Mesodermal cell (in vitro differentiated cells): ENCODE results near the gene PPP1R9B.

Experiments used
- H3K27ac ChIP-seq: 2 replicates; pipeline ENCODE4 v1.7.0; 2013; ENCODE audit warnings: mild to moderate bottlenecking, low read depth, low read length, moderate library complexity; ENCODE audit not compliant: severe bottlenecking
- H3K36me3 ChIP-seq: 2 replicates; pipeline ENCODE4 v1.7.1; 2013; ENCODE audit warnings: mild to moderate bottlenecking, low read length, moderate library complexity; ENCODE audit not compliant: control insufficient read depth, insufficient read depth
- H3K4me1 ChIP-seq: one replicate; pipeline ENCODE4 v1.7.1; 2013; ENCODE audit warnings: mild to moderate bottlenecking, low read length; ENCODE audit not compliant: insufficient read depth, control insufficient read depth, poor library complexity, severe bottlenecking
- H3K4me3 ChIP-seq: 2 replicates; pipeline ENCODE4 v1.7.0; 2013; ENCODE audit warnings: low read length, control low read depth, mild to moderate bottlenecking; ENCODE audit not compliant: insufficient read depth, poor library complexity, severe bottlenecking; ENCODE audit errors: extremely low read depth
- H3K9me3 ChIP-seq: 2 replicates; pipeline ENCODE4 v1.7.1; 2013; ENCODE audit warnings: mild to moderate bottlenecking, low read length, moderate library complexity; ENCODE audit not compliant: control insufficient read depth
- WGBS, 2 experiments: methylation state at CpG; one replicate each; pipeline ENCODE4 v1.1.5; 2013; ENCODE audit warnings: missing lambda C conversion rate in 2 of 2; ENCODE audit not compliant: insufficient coverage in 2 of 2; 5-methylcytosine and 5-hydroxymethylcytosine counted together

The PPP1R9B gene

DNA sequence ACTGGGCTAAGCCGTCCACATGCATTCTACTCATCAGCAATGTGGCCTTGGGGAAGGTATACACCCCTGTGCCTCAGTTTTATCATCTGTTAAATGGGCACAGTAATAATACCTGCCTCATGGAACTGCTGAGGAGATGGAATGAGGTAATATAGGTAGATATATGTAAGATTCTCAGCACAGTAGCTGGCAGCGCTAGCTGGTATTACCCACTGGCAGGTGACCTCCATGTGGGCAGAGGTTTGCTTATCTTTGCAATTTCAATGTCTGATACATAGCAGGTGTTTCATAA, 14.2 kb upstream of the PPP1R9B start:
- Histone ChIP-seq H3K4me1 (peaks cover 9% of the 10 kb centered on the region), H3K36me3 (no peaks in the 10 kb centered on the region), H3K27ac (no peak overlapping the region), H3K4me3 (no peak overlapping the region), H3K9me3 (no peaks in the 10 kb centered on the region)
- 91 to 100% methylated on average over 1 to 2 of the region's 2 CpGs for WGBS, 2 experiments

DNA sequence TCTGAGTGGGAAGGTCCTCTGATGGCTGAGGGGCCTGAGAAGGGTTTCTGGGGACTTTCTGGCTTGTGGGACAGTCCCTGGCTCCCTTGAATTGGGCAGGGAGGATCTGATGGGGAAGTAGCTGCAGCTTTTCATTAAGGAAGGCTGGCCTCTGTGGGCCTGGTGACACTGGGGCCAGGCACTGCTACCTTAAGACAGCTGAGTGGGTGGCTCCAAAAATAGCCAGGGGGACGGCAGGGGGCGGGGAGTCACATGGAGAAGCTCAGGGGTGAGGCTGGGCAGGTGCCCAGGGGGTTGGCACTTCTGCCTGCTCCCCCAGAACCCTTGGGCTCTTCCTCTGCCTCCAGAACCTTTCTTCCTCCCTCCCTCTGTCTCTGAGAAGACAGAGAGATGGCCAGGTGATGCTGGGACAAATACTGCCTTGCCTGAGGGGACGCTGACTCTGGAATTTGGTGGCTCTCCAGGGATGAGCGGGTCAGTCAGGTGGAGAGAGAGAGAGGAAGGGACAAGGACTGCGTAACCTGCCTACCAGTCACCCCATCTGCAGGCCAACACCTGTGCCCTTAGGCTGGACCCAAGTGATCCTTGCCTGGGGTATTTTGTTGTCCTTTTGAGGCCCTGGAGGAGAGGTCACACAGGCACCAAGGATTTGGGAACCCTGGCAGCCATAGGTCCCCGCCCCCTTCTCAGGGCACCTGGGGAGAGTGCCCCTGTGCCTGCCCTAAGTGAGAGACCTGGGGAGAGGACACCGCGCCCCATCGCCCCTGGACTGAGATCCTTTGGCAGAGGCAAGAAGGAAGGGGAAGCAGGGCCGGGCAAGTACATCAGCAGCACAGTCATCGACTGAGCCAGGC, 13.6 kb upstream of the PPP1R9B start:
- H3K4me3 ChIP-seq: no peak overlapping the region

DNA sequence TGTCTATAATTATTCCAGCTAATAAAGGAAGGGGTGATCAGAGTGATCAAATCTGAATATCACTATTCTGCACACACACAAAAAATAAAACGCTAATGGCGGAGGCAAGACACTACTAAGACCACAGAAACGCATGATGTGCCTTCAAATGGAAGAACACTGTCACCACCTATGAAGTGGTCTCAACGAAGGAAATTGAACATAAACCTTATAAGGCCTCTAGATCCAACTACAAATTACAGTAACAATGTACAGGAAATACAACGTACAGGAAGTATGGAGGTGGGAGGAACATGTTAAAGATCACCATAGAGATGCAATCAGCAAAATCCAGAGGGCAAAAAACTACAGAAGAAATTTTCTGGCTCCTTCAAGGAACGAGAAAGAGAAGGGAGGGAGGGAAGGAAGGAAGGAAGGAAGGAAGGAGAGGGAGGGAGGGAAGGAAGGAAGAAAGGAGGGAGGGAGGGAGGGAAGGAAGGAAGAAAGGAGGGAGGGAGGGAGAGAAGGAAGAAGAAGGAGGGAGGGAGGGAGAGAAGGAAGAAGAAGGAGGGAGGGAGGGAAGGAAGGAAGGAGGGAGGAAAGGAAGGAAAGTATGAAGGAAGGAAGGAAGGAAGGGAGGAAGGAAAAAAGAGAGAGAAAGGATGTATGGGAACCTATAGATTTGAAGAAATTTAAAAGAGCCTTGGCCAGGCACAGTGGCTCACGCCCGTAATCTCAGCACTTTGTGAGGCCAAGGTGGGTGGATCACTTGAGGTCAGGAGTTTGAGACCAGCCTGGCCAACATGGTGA, 12.2 kb upstream of the PPP1R9B start:
- no peaks in the 10 kb centered on the region for H3K9me3 ChIP-seq
- H3K4me3 ChIP-seq: no peak overlapping the region
- 91 to 100% methylated on average over 5 of the region's 8 CpGs for WGBS, 2 experiments
- H3K4me1 ChIP-seq: peaks cover 9% of the 10 kb centered on the region
- no peaks in the 10 kb centered on the region for H3K36me3 ChIP-seq
- H3K27ac ChIP-seq: no peak overlapping the region

More for the DNA sequence above, 13.6 kb upstream of the PPP1R9B start:
- Histone ChIP-seq H3K36me3 (no peaks in the 10 kb centered on the region), H3K27ac (no peak overlapping the region), H3K9me3 (no peaks in the 10 kb centered on the region), H3K4me1 (peaks cover 9% of the 10 kb centered on the region)
- WGBS, 2 experiments: 89 to 93% methylated on average over 6 to 7 of the region's 11 CpGs

DNA sequence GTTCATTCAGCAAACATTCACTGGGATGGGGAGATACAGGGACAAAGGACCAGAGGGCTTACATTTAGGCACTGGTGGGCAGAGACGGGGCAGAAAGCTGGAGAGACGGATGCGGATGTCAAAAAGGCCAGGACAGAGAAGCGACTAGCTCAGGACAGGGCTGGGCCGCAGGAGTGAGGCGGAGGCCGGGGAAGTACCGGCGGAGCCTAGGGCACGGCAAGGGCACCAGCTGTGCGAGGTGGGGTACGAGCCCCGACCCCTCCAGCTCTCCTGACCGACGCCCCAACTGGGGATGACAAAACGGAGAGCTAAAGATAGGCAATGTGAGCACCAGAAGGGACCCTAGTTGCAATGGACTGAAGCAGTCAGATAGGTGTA, 11.4 kb upstream of the PPP1R9B start:
- 80 to 82% methylated on average over 13 to 16 of the region's 16 CpGs for WGBS, 2 experiments

DNA sequence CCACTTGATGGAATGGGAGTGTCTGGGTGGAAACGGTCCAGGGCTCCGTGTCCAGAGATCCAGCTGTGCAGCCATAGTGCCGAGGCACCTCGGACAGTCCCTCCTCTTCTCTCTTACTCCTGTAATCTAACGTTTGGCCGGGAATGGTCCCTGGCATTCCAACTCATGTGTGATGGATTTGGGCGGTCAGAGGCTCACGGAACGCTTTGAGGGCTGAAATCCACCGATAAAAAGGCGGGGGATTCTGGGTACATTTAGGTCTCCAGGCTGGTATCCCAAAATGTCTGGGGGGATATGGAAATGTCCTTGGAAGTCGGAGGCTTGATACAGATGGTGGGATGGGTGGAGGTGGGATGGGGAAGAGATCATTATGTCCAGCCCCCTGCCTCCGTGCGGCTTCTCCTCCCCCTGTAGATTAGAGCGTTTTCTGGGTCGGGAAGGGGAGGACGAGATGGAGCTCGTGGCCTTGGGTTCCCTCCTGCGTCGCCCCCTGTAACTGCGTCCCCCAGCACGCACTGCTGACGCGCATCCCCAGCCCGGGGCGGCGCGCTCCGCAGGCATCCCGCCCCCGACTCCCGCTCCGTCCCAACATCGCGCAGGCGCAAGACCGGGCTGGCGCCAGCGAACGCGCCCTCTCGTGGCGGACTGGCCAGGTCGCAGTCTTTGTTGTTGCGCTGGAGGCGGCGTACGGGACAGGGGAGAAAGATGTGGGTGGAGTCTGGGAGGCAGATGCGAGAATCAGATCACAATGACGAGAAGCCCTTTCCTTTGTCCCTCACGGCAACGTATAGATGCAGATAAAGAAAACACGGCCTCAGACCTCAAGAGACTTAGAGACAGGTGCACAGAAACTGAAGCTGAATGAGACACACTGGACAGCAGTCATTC, 10.8 kb upstream of the PPP1R9B start:
- H3K4me1 ChIP-seq: peaks cover 7% of the 10 kb centered on the region
- peak overlapping the region; percentile 35 for H3K4me3 ChIP-seq
- no peaks in the 10 kb centered on the region for H3K9me3 ChIP-seq
- no peaks in the 10 kb centered on the region for H3K36me3 ChIP-seq
- 3% methylated on average over 27 to 34 of the region's 53 CpGs for WGBS, 2 experiments
- peak overlapping the region; percentile 66 for H3K27ac ChIP-seq

More for the DNA sequence above, 11.4 kb upstream of the PPP1R9B start:
- no peaks in the 10 kb centered on the region for H3K36me3 ChIP-seq
- no peaks in the 10 kb centered on the region for H3K9me3 ChIP-seq
- no peak overlapping the region for H3K4me3 ChIP-seq
- peak overlapping the region; percentile 47 for H3K27ac ChIP-seq
- peaks cover 9% of the 10 kb centered on the region for H3K4me1 ChIP-seq

DNA sequence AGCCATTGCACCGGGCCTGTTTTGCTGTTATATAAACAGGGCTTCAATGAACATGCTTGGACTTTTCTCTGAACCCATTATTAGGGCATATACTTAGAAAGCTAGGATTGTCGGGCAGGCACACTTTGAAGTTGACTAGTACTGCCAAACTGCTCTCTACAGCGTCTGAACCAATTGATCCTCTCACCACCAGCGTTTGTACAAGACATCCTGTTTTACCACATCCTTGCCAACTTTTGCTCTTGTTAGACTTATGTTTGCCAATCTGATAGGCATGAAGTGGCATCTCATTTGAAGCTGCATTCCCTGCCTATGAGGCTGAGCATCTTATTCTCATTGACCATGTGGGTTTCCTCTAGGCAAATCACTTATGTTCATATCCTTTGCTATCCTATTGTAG, 7.4 kb upstream of the PPP1R9B start:
- Histone ChIP-seq H3K36me3 (no peaks in the 10 kb centered on the region), H3K27ac (no peak overlapping the region), H3K9me3 (no peaks in the 10 kb centered on the region), H3K4me1 (peaks cover 18% of the 10 kb centered on the region), H3K4me3 (no peak overlapping the region)
- 85 to 93% methylated on average over 4 of the region's 4 CpGs for WGBS, 2 experiments

DNA sequence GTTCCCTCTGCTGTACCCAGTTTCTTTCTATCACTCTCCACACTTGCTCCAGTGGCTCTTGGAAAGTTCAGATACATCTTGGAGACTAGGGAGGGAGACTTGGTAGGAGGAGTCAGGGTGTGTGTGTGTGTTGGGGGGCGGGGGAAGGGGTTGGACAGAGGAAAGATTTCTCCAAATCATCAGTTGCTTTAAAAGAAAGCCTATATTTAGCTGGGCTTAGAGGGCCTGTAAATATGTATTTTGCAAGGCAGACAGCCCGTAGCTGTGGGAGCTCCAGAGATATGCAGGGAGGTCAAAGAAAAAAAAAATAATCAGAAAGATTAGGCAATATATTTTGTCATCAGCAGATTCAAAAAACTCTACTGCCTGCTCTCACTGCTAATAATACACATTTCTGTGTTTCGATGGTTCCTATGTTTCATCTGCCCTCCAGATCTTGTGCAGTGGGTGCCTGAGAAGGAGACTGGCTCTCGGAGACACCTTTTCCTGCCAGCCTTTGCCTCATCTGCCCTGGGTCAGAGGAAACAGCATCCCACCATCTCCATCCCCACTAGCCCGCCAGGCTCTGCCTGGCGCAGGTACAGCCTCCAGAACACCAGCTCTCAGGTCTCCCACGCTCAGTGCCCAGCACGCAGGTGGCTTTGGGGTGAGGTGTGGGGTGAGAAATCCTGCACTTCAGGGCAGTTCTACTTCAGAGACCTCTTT, 4.8 kb upstream of the PPP1R9B start:
- H3K9me3 ChIP-seq: no peaks in the 10 kb centered on the region
- no peak overlapping the region for H3K4me3 ChIP-seq
- no peak overlapping the region for H3K27ac ChIP-seq
- H3K4me1 ChIP-seq: peaks cover 25% of the 10 kb centered on the region
- H3K36me3 ChIP-seq: no peaks in the 10 kb centered on the region
- WGBS, 2 experiments: 93 to 100% methylated on average over 1 to 3 of the region's 8 CpGs

DNA sequence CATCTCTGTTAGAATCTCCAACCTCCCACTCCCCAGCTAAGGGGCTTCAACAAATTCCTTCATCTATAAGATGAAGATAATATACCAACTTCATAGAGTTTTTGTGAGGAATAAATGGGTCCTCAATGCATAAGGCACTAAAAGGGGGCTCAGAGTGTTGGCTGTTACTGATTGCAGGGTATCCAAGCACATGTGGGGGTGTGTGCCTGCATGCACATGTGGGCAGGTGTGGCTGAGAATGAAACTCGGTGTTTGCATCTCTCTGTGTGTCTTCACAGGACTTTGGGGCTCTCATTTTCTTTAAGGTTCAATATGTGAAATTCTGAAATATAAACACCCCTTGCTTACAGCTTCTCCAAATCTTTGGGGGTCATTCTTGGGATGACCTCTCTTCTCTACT, 4.1 kb upstream of the PPP1R9B start:
- no CpG with 5 or more reads among the region's 1 CpG for WGBS, 2 experiments

DNA sequence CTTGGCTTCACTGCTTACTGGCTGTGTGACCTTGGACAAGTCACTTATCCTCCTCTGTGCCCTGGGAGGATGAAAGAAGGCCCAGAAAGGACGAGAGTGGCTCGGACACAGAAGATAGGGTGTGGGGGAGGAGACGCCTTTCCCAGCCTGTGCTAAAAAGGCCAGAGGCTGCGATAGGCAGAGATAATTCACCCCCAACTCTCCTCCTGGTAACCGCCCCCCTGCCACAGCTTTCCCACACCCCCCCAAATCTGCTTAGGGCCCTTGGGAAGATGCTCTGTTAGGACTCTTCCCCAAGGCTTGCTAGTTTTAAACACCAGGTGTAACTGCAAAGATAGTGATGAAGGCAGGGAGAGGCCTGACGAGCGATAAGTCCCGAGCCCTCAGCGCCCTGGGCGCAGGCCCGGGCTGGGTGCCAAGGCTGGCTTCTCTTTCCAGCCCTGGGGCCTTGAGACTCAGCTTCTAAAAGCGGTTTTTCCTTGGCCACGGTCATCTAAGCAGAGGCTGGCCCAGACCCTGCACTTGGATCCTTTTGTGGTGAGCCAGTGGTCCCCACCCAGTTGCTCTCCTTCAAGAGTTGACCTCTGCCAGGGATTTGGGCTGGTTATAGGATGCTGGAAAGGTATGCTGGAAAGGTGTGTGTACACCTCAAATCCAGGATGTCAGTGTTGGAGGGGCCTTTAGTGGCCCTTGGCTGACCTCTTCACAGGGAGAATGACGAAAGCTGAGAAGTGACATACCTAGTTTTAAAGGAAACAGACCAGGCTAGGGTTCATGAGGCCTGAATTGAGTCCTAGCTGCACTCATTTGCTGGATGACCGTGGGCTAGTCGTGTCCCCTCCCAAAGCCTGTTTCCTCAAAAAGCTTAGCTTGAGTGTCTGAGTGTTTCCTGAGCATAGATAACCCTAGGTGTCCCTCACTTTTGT, 3.4 kb upstream of the PPP1R9B start:
- Histone ChIP-seq H3K36me3 (no peaks in the 10 kb centered on the region), H3K9me3 (no peaks in the 10 kb centered on the region), H3K27ac (no peak overlapping the region), H3K4me3 (no peak overlapping the region), H3K4me1 (peaks cover 25% of the 10 kb centered on the region)
- 95 to 96% methylated on average over 11 to 13 of the region's 16 CpGs for WGBS, 2 experiments

More for the DNA sequence above, 4.1 kb upstream of the PPP1R9B start:
- H3K27ac ChIP-seq: no peak overlapping the region
- H3K36me3 ChIP-seq: no peaks in the 10 kb centered on the region
- H3K9me3 ChIP-seq: no peaks in the 10 kb centered on the region
- peaks cover 25% of the 10 kb centered on the region for H3K4me1 ChIP-seq
- no peak overlapping the region for H3K4me3 ChIP-seq
